ENCODE measurements around the gene KRTAP4-8.
"Not testable (repeated sequence)": the region's sequence is repeated elsewhere in the genome, so short reads cannot be mapped to it uniquely, and the experiment has no call there.

KRTAP4-8 gene

GRCh38 chr17:41098042-41098441, at the start of gene KRTAP4-8:
KRTAP4-8 (minus strand) TSS chr17:41098142; CDS start chr17:41098084, 58 bp downstream.
- Mint-ChIP-seq H3K27me3 (peaks cover 10% of the 10 kb centered on the region), H3K4me1 (ENCODE audit: low read depth) (peaks cover 10% of the 10 kb centered on the region), H3K9me3 (no peaks in the 10 kb centered on the region), H3K4me3 (no peak within 1 kb of the TSS), H3K36me3 (ENCODE audit: low read depth) (no peaks in the 10 kb centered on the region), H3K27ac (no peak within 1 kb of the TSS)

GRCh38 chr17:41145261-41145660, 47.3 kb upstream of the KRTAP4-8 start:
- H3K4me1 Mint-ChIP-seq (ENCODE audit: low read depth) = no peaks in the 10 kb centered on the region
- no peak overlapping the region for H3K27ac Mint-ChIP-seq
- H3K36me3 Mint-ChIP-seq (ENCODE audit: low read depth) = peaks cover 5% of the 10 kb centered on the region
- no peaks in the 10 kb centered on the region for H3K27me3 Mint-ChIP-seq
- H3K9me3 Mint-ChIP-seq = peaks cover 25% of the 10 kb centered on the region
- no peak overlapping the region for H3K4me3 Mint-ChIP-seq

GRCh38 chr17:41144846-41145245, 46.9 kb upstream of the KRTAP4-8 start:
- H3K4me3 Mint-ChIP-seq = no peak overlapping the region
- H3K36me3 Mint-ChIP-seq (ENCODE audit: low read depth) = peaks cover 5% of the 10 kb centered on the region
- no peak overlapping the region for H3K27ac Mint-ChIP-seq
- H3K4me1 Mint-ChIP-seq (ENCODE audit: low read depth) = no peaks in the 10 kb centered on the region
- H3K9me3 Mint-ChIP-seq = peaks cover 25% of the 10 kb centered on the region
- no peaks in the 10 kb centered on the region for H3K27me3 Mint-ChIP-seq

- no peak overlapping the region for H3K27ac Mint-ChIP-seq
- peaks cover 9% of the 10 kb centered on the region for H3K36me3 Mint-ChIP-seq (ENCODE audit: low read depth)
- no peak overlapping the region for H3K4me3 Mint-ChIP-seq
- H3K27me3 Mint-ChIP-seq = no peaks in the 10 kb centered on the region
- H3K4me1 Mint-ChIP-seq (ENCODE audit: low read depth) = no peaks in the 10 kb centered on the region
- H3K9me3 Mint-ChIP-seq = peaks cover 38% of the 10 kb centered on the region
Measured at GRCh38 chr17:41141361-41141760, 43.4 kb upstream of the KRTAP4-8 start.

- no peaks in the 10 kb centered on the region for H3K27me3 Mint-ChIP-seq
- peaks cover 38% of the 10 kb centered on the region for H3K9me3 Mint-ChIP-seq
- H3K36me3 Mint-ChIP-seq (ENCODE audit: low read depth) = peaks cover 9% of the 10 kb centered on the region
- H3K4me3 Mint-ChIP-seq = no peak within 1 kb of the TSS
- H3K4me1 Mint-ChIP-seq (ENCODE audit: low read depth) = no peaks in the 10 kb centered on the region
- H3K27ac Mint-ChIP-seq = no peak within 1 kb of the TSS
Measured at GRCh38 chr17:41140360-41141131, 42.6 kb upstream of the KRTAP4-8 start, which contains the start of gene KRTAP4-6. KRTAP4-6 (minus strand) TSS chr17:41140544; CDS start chr17:41140487, 57 bp downstream.

- not testable (repeated sequence) for H3K4me1 Mint-ChIP-seq (ENCODE audit: low read depth); H3K36me3 Mint-ChIP-seq (ENCODE audit: low read depth); H3K27me3 Mint-ChIP-seq; H3K4me3 Mint-ChIP-seq; H3K27ac Mint-ChIP-seq
- H3K9me3 Mint-ChIP-seq = peaks cover 38% of the 10 kb centered on the region
Measured at GRCh38 chr17:41139865-41140264, 41.9 kb upstream of the KRTAP4-8 start.

- no peaks in the 10 kb centered on the region for H3K27me3 Mint-ChIP-seq
- H3K4me3 Mint-ChIP-seq = no peak overlapping the region
- H3K4me1 Mint-ChIP-seq (ENCODE audit: low read depth) = peaks cover 23% of the 10 kb centered on the region
- no peak overlapping the region for H3K27ac Mint-ChIP-seq
- H3K9me3 Mint-ChIP-seq = peaks cover 9% of the 10 kb centered on the region
- H3K36me3 Mint-ChIP-seq (ENCODE audit: low read depth) = no peaks in the 10 kb centered on the region
Measured at GRCh38 chr17:41133880-41134735, 36.2 kb upstream of the KRTAP4-8 start.

GRCh38 chr17:41131979-41132378, 34.0 kb upstream of the KRTAP4-8 start:
- peaks cover 23% of the 10 kb centered on the region for H3K4me1 Mint-ChIP-seq (ENCODE audit: low read depth)
- no peak overlapping the region for H3K4me3 Mint-ChIP-seq
- no peak overlapping the region for H3K27ac Mint-ChIP-seq
- no peaks in the 10 kb centered on the region for H3K36me3 Mint-ChIP-seq (ENCODE audit: low read depth)
- H3K27me3 Mint-ChIP-seq = no peaks in the 10 kb centered on the region
- peaks cover 2% of the 10 kb centered on the region for H3K9me3 Mint-ChIP-seq

- peaks cover 46% of the 10 kb centered on the region for H3K4me1 Mint-ChIP-seq (ENCODE audit: low read depth)
- H3K27me3 Mint-ChIP-seq = no peaks in the 10 kb centered on the region
- no peak overlapping the region for H3K4me3 Mint-ChIP-seq
Measured at GRCh38 chr17:41127371-41127770, 29.4 kb upstream of the KRTAP4-8 start.

GRCh38 chr17:41126412-41126811, 28.5 kb upstream of the KRTAP4-8 start:
- H3K4me3 Mint-ChIP-seq = no peak overlapping the region
- H3K4me1 Mint-ChIP-seq (ENCODE audit: low read depth) = peaks cover 37% of the 10 kb centered on the region
- no peak overlapping the region for H3K27ac Mint-ChIP-seq
- no peaks in the 10 kb centered on the region for H3K27me3 Mint-ChIP-seq
- H3K36me3 Mint-ChIP-seq (ENCODE audit: low read depth) = no peaks in the 10 kb centered on the region
- H3K9me3 Mint-ChIP-seq = no peaks in the 10 kb centered on the region

More at GRCh38 chr17:41127371-41127770, 29.4 kb upstream of the KRTAP4-8 start:
- H3K36me3 Mint-ChIP-seq (ENCODE audit: low read depth) = no peaks in the 10 kb centered on the region
- no peak overlapping the region for H3K27ac Mint-ChIP-seq
- no peaks in the 10 kb centered on the region for H3K9me3 Mint-ChIP-seq

GRCh38 chr17:41125064-41125463, 27.1 kb upstream of the KRTAP4-8 start:
- H3K36me3 Mint-ChIP-seq (ENCODE audit: low read depth) = no peaks in the 10 kb centered on the region
- no peak overlapping the region for H3K4me3 Mint-ChIP-seq
- no peaks in the 10 kb centered on the region for H3K9me3 Mint-ChIP-seq
- peaks cover 46% of the 10 kb centered on the region for H3K4me1 Mint-ChIP-seq (ENCODE audit: low read depth)
- no peaks in the 10 kb centered on the region for H3K27me3 Mint-ChIP-seq
- H3K27ac Mint-ChIP-seq = no peak overlapping the region

GRCh38 chr17:41123991-41124371, 26.0 kb upstream of the KRTAP4-8 start, which contains the start of gene KRTAP4-12:
KRTAP4-12 (minus strand) TSS chr17:41124182; CDS start chr17:41124122, 60 bp downstream.
- H3K4me3 Mint-ChIP-seq; H3K36me3 Mint-ChIP-seq (ENCODE audit: low read depth); H3K27me3 Mint-ChIP-seq; H3K9me3 Mint-ChIP-seq; H3K27ac Mint-ChIP-seq: not testable (repeated sequence)
- H3K4me1 Mint-ChIP-seq (ENCODE audit: low read depth) = peaks cover 51% of the 10 kb centered on the region

GRCh38 chr17:41123292-41123990, 25.5 kb upstream of the KRTAP4-8 start:
- not testable (repeated sequence) for H3K27ac Mint-ChIP-seq

GRCh38 chr17:41121742-41122141, 23.8 kb upstream of the KRTAP4-8 start:
- peaks cover 60% of the 10 kb centered on the region for H3K4me1 Mint-ChIP-seq (ENCODE audit: low read depth)
- H3K4me3 Mint-ChIP-seq = no peak overlapping the region
- no peaks in the 10 kb centered on the region for H3K9me3 Mint-ChIP-seq
- no peaks in the 10 kb centered on the region for H3K27me3 Mint-ChIP-seq
- no peak overlapping the region for H3K27ac Mint-ChIP-seq
- H3K36me3 Mint-ChIP-seq (ENCODE audit: low read depth) = no peaks in the 10 kb centered on the region

More at GRCh38 chr17:41123292-41123990, 25.5 kb upstream of the KRTAP4-8 start:
- not testable (repeated sequence) for H3K4me3 Mint-ChIP-seq; H3K36me3 Mint-ChIP-seq (ENCODE audit: low read depth); H3K27me3 Mint-ChIP-seq; H3K9me3 Mint-ChIP-seq
- H3K4me1 Mint-ChIP-seq (ENCODE audit: low read depth) = peaks cover 54% of the 10 kb centered on the region

All from stimulated activated naive CD8-positive, alpha-beta T cell treated with anti-CD3 and anti-CD28 coated beads, Interleukin-15, Interleukin-2, amounts not matched to agents 100 ng/mL and 50 ng/mL, for 24 hours (primary cell).